HG02885 (cell line): ENCODE data around the gene GSDME.
A peak's percentile ranks its signal among the peaks of the same experiment; 100 is the strongest.
"Not testable (repeated sequence)": the region's sequence is repeated elsewhere in the genome, so short reads cannot be mapped to it uniquely, and the experiment has no call there.

Experiments
- ATAC-seq: cut with Tn5 transposase; IDR thresholded peaks from one replicate; pipeline ENCODE4 v1.9.1; 2021; ENCODE audit warnings: mild to moderate bottlenecking; ENCODE audit not compliant: unreplicated experiment, poor library complexity

The GSDME gene

DNA sequence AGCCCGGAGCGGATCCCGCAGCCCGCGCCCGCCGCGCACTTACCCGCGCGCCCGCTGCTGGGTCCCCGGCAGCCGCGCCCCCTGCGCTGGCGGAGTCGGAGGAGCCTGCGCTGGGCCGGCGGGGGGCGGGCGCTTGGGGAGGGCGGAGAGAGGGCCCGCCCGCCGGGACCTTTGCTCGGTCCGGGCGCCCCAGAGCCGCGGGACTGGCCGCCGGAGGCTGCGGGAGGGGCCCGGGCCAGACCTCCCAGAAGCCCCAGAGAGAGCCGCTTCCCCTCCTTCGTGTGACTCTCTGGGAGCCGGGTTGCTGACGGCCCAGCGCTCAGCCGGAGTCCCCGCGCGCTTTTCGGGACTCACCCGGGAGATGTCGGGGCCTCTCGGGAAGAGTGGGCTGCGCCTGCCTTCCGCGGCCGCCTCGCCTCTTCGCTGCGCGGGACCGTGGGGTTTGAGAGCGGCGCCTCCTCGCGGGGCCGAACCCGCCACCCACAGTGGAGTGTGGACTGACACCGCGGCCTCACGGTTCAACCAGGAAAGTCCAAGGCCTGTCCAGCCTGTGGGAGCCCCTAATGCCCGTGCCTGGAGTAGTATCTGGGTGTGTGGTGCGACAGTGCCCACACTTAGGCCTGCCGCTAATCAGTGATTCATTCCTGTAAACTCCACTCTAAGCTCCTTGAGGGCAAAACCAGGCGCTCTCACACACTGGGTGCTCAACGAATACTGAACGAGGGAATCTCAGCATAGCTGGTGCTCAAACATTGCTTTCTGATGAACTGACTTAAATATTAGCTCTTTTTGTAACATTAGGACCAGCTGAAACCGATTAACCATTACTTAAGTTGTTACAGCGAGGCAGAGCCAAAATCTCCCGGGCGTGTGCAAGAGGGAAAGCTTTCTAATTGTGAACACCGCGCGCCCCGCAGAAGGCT, at the start of gene GSDME:
Gene GSDME (minus strand): TSS at position 112 of the 923 bp plus-strand sequence. CDS start 7,690 bp downstream, outside the sequence.
- ATAC-seq = peak; percentile 67

- ATAC-seq = no peak
These were observed 45.0 kb upstream of the GSDME start for GRCh38 chr7:24802300-24802699.

GRCh38 chr7:24801883-24802282, 44.6 kb upstream of the GSDME start:
- ATAC-seq = no peak

DNA sequence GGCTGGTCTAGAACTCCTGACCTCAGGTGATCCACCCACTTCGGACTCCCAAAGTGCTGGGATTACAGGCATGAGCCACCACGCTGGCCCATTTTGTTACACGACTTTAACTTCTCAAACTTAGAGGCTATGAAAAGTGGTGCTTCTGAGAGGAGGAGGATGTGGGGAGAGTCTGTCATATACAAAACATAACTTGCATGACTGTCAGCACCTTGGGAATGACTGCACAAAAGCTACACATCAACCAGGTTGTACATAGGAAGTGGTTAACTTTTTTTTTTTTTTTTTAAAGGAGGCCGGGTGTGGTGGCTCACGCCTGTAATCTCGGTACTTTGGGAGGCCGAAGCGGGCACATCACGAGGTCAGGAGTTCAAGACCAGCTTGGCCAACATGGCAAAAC, 43.4 kb upstream of the GSDME start:
- ATAC-seq = no peak

GRCh38 chr7:24800073-24800472, 42.8 kb upstream of the GSDME start:
- no peak for ATAC-seq

DNA sequence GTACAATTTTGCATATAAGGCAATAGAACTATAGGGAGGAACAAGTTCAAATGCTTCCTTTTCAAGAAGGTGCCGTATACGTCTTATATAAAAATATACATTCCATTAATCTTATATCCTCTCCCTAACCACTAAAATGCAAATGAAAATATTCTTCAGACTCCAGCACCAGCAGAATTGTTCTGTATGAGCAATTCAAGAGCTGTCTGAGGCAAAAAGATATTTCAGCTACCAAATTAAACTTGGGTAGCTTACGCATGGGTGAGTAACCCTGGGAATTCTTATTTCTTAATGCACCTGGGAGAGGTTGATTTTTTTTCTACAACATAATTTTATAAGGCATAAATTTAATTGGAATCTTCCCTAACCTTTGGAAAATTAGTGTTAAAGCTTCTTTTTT, 42.2 kb upstream of the GSDME start:
- ATAC-seq = no peak

DNA sequence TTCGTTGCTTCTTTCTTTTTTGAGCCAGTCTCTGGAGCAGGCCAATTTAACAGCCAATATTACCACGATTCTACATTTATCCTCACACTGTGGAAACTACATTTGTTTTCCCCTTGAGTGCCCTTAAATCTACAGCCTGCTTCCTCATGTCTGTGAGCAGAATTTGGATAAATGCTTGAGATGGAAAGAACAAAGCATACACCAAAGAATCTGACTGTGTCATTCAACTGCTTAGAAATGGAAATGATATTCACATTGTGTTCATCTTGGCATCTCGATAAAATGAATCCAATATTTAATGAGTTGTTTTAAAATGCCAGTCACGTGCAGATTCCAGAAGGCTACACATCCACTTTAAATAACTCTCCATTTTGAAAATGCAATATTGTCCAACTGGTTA, 41.0 kb upstream of the GSDME start:
- ATAC-seq = no peak

GRCh38 chr7:24797270-24797669, 40.0 kb upstream of the GSDME start:
- no peak for ATAC-seq

GRCh38 chr7:24795407-24795767, 38.1 kb upstream of the GSDME start:
- no peak for ATAC-seq

- ATAC-seq = not testable (repeated sequence)
These were observed 37.6 kb upstream of the GSDME start for GRCh38 chr7:24794751-24795406.

- ATAC-seq = no peak
These were observed 36.9 kb upstream of the GSDME start for GRCh38 chr7:24793982-24794648.

- ATAC-seq = no peak
These were observed 31.8 kb upstream of the GSDME start for GRCh38 chr7:24788961-24789576.

GRCh38 chr7:24788075-24788474, 30.8 kb upstream of the GSDME start:
- ATAC-seq = no peak

- no peak for ATAC-seq
These were observed 29.7 kb upstream of the GSDME start for GRCh38 chr7:24786941-24787340.

DNA sequence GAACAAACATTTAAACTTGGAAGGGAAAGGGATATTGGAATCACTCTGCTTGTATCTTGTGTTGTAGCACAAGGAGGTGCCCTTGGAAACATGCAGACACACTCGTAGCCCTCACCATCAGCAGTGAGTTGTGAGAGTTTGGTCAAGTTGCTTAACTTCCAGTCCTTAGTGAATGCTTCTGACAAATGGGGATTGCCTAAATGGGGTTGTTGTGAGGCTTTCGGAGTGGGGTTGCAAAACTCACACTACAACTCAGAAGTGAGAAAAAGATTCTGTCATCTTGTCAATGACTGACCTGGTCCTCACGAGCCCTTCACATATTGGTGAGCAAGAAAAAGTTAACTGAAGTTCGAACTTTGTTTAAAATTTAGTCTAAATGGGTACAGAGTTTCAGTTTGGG, 29.0 kb upstream of the GSDME start:
- no peak for ATAC-seq

DNA sequence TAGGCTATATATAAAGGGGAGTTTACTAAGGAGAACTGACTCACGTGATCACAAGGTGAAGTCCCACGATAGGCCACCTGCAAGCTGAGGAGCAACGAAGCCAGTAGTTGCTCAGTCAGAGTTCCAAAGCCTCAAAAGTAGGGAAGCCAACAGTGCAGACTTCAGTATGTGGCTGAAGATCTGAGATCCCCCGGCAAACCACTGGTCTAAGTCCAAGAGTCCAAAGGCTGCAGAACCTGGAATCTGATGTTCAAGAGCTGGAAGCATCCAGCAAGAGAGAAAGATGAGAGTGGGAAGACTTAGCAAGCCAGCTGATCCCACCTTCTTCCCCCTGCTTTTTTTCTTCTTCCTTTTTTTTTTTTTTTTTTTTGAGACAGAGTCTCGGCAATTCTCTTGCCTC, 27.0 kb upstream of the GSDME start:
- ATAC-seq = no peak

DNA sequence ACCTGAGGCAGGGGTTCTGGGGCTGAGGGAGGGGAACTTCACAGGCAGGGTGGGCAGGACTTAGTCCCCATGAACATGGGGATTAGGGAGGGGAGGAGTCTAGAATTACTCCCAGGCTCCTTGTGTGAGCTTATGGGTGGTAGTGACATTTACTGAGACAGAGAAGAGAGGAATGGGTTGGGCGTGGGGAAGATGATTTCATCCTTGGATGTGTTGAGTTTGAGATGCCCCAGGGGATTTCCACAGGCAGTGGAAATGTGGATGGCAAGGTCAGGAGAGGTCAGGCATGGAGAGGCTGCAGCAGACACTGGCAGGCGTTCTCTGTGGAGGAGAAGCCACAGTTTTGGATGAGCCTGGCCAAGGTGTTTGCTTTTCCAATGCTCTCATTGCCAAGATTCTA, 26.4 kb upstream of the GSDME start:
- no peak for ATAC-seq

DNA sequence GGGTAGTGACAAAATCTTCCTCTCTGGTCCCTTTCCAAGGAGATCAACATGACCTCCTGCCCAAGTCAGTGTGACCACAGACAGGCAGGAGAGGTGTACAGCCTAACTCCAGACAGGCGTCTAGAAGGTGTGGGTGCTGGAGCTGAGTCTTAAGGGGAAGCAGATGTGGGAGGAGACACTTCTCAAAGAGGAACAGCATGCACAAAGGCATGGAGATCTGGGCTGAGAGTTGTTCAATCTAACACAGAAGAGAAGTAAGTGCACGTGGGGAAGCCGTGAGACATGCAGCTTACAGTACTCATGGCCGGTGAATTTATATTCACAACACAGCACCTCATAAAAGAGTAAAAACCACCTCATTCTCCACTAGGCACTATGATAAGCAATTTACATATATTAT, 23.8 kb upstream of the GSDME start:
- no peak for ATAC-seq

DNA sequence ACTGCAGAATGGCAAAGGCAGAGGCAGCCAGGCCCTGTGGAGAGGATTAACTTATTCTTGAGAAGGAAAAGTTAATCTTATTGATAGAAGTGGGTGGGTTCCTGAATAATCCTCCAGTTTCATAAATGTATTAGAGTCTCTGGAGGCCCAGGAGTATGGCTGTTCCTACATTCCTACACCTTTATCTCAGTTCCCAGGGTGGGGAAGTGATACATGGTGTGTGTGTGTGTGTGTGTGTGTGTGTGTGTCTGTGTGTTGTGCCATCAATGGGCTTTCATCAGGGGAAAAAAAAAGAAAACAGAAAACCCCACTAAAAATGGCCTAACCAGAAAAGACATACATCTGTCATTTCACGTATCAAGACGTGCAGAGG, 22.0 kb upstream of the GSDME start:
- no peak for ATAC-seq

DNA sequence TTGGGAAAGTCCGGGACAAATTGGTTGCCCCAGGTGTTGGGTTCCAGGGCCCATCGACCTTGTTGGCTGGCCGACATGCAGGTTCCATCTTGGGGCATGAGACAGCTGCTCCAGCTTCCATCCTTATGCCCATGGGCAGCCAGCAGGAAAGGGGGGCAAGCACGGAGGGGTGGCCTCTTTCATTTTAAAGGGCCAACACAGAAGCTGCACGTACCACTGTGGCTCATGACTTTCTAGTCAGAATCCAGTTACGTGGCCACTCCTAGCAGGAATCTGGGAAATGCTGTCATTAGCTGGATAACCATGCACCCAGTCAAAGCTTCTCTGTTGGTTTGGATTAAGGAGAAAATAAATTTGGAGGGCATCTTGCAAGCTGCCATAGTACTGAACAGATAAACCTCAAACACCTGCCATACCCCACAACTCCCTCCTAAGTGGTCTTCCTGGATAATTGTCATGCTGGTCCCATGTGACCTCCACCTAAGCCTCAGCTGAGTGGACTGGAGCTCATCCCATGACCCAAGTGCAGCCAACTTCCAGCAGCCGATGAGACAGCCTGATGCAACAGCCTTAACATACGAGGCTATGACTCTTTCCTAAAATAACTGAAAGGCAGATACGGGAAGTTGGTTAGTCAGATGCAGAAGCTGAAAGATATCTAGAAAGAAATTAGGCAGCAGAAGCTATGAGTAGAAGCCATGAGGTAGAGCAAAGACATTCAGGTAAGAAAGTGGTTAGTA, 21.4 kb upstream of the GSDME start:
- ATAC-seq = peak; percentile 66
